Ishikawa (cell line): ENCODE measurements around the gene KIAA1586.

Source experiments
- CEBPB ChIP-seq: IDR thresholded peaks from 2 replicates; pipeline ENCODE4 v1.6.1; 2012
- CREB1 ChIP-seq: IDR thresholded peaks from 2 replicates; pipeline ENCODE4 v1.6.1; 2012; ENCODE audit warnings: low read depth
- EGR1 ChIP-seq: IDR thresholded peaks from 2 replicates; pipeline ENCODE4 v1.6.1; 2012
- EP300 ChIP-seq: IDR thresholded peaks from 2 replicates; pipeline ENCODE4 v1.6.1; 2012; ENCODE audit warnings: borderline replicate concordance
- FOXM1 ChIP-seq: IDR thresholded peaks from 2 replicates; pipeline ENCODE4 v1.6.1; 2012; ENCODE audit warnings: low read depth, borderline replicate concordance
- MAX ChIP-seq: IDR thresholded peaks from 2 replicates; pipeline ENCODE4 v1.6.1; 2012
- NFIC ChIP-seq: IDR thresholded peaks from 2 replicates; pipeline ENCODE4 v1.6.1; 2012
- RAD21 ChIP-seq: IDR thresholded peaks from 2 replicates; pipeline ENCODE4 v1.6.1; 2012; ENCODE audit warnings: low read depth
- REST ChIP-seq: IDR thresholded peaks from 2 replicates; pipeline ENCODE4 v1.6.1; 2012; ENCODE audit warnings: low read depth, mild to moderate bottlenecking
- TAF1 ChIP-seq: IDR thresholded peaks from 2 replicates; pipeline ENCODE4 v1.6.1; 2012; ENCODE audit warnings: low read depth, mild to moderate bottlenecking
- TCF12 ChIP-seq: IDR thresholded peaks from 2 replicates; pipeline ENCODE4 v1.6.1; 2012; ENCODE audit warnings: low read depth
- TEAD4 ChIP-seq: IDR thresholded peaks from 2 replicates; pipeline ENCODE4 v1.6.1; 2012
- USF1 ChIP-seq: IDR thresholded peaks from 2 replicates; pipeline ENCODE4 v1.6.1; 2012
- YY1 ChIP-seq: IDR thresholded peaks from 2 replicates; pipeline ENCODE4 v1.6.1; 2012; ENCODE audit warnings: low read depth
- ZBTB7A ChIP-seq: IDR thresholded peaks from 2 replicates; pipeline ENCODE4 v1.6.1; 2012; ENCODE audit warnings: low read depth

The KIAA1586 gene

GRCh38 chr6:57040011-57040410 lies 6.5 kb upstream of the KIAA1586 start:
- TF ChIP-seq RAD21 (peak; percentile 23; the same call in 1 of the 2 replicates), REST (no peak)

- TF ChIP-seq YY1 (no peak), TEAD4 (no peak), REST (no peak), CREB1 (no peak), TAF1 (no peak), MAX (no peak), NFIC (no peak), RAD21 (no peak), TCF12 (no peak), FOXM1 (no peak), USF1 (no peak), CEBPB (no peak)
Measured at GRCh38 chr6:57044568-57044967, 1.9 kb upstream of the KIAA1586 start.

GRCh38 chr6:57048577-57048976 lies 2.1 kb downstream of the KIAA1586 start:
- TF ChIP-seq TEAD4 (no peak), CREB1 (no peak), CEBPB (no peak), EP300 (no peak), MAX (no peak), TAF1 (no peak), NFIC (no peak), YY1 (no peak), FOXM1 (no peak), USF1 (no peak), RAD21 (no peak)

- TF ChIP-seq CREB1, result no peak
- no peak for TF ChIP-seq YY1
- TF ChIP-seq REST, result no peak
- TF ChIP-seq FOXM1, result no peak
- no peak for TF ChIP-seq CEBPB
Measured at GRCh38 chr6:57063847-57064246, 17.4 kb downstream of the KIAA1586 start.

GRCh38 chr6:57064809-57065208 lies 18.3 kb downstream of the KIAA1586 start:
- TF ChIP-seq EGR1 (no peak), USF1 (no peak), CEBPB (no peak), NFIC (no peak), TCF12 (no peak), ZBTB7A (no peak), RAD21 (no peak), FOXM1 (no peak), MAX (no peak)
